Measurements from ENCODE around the gene TMEM269.
A peak's percentile ranks its signal among the peaks of the same experiment; 100 is the strongest.

The TMEM269 gene, protein sequence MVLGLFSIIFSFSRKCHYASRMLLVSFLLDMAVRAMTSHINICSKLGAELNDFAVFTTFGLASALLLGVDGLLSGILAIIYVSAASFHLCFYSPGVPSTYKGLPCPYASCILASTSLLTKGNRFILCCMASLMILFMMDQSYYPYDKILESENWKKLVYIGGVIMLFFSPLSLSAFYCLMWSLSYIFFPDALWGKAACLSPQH

DNA sequence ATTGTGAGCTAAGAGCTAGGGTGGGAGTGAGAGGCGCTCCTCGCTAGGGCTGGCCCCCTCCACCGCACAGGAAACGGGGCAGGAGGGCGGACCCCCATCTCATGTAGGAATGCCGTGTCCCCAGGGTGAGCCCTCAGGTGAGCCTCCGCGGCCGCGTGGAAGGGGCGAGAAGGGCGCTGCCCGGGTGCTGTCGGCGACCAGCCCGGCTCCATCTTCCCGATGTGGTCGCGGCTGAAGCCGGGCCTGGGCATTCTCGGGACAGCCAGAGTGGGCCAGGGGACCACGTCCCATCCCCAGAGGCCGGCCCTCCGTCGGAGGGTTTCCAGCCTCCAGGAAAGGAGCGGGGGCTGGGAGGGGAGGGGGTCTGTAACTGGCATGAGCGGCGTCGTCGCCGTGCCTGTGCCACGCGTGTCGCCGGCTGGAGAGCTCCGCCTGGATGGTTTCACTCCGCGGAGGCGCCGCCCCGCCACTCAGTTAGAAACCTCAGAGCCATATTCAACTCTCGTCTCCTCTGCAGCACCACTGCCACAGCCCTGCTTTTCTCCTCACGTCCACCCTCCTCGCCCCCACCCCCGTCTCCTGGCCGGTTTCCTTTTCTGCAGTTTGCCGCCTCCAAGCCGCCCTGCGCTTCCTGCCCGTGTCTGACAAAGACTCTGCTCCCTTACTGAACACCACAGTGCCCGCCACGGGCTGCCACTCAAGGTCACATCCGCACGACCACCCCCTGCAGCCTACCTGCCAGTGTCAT, at the start of gene TMEM269:
TMEM269 (plus strand) TSS at position 46 of the 748 bp plus-strand sequence. CDS start 4,903 bp downstream, outside the sequence.
- DNase-seq, result peak; percentile 39

DNA sequence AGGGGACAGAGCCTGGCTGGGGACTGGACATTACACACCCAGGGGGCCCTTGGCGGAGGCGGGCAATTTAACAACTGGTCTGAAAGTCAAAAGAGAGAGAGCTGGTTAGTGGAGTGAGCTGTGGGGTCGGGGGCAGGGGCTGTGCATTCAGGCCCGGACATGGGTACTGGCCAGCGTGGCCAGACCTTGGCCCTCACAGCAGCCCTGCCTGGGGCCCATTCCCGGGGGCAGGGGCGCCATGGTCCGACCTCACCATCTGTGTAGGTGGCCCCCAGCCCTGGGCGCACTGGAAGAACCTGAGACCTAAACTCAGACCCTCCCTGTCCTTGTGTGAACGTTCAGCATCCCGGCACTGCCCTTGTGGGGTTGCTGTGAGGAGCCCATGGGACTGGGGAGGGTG, 49.7 kb upstream of the TMEM269 start:
- DNase-seq, result no peak

DNA sequence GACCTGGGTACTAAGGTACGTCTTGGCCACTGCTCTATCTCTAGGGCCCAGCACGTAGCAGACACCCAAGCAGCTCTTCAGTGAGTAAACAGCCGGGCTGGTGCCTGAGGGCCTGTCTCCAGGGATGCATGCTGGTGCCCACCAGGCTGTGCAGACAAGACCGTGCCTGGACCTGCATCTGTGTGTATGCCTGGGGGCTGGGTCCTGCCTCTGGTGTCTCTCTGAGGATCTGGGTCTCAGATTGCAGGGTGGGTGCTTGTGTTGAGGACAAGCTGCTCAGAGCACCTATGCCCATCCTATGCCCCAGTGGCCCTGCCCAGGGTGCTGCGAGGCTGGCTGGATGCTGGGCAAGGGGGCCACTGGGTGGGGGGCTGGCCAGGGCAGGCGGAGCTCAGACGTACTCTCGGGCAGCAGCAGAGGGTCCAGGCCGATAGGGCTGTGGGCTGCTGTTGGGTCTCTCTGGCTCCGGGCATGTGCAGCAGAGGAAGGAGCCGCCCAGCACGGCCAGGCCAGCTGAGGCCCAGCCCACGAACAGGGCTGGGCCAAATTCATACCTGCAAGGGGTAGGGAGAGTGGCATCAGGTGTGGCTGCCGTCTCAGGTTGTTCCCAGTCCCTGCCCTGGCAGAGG, 49.2 kb upstream of the TMEM269 start:
- DNase-seq, result no peak

DNA sequence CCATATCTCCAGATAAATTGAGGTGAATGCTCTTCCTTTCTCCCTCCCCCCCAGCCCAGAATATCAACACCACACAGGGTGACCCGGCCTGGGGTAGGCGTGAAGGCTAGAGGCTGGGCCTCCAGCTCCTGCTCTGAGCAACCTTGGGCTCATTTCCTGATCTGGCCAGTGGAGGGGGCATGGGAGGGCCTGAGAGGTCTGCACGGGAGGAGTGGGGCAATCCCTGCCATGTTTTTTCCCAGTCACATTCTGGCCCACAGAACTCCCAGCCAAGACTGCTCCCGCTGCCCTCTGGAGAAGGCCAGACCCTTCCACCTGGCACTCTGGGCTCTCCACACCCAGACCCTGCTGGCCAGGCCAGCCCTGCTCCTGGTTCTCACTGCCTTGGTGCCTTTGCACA, 48.6 kb upstream of the TMEM269 start:
- no peak for DNase-seq

DNA sequence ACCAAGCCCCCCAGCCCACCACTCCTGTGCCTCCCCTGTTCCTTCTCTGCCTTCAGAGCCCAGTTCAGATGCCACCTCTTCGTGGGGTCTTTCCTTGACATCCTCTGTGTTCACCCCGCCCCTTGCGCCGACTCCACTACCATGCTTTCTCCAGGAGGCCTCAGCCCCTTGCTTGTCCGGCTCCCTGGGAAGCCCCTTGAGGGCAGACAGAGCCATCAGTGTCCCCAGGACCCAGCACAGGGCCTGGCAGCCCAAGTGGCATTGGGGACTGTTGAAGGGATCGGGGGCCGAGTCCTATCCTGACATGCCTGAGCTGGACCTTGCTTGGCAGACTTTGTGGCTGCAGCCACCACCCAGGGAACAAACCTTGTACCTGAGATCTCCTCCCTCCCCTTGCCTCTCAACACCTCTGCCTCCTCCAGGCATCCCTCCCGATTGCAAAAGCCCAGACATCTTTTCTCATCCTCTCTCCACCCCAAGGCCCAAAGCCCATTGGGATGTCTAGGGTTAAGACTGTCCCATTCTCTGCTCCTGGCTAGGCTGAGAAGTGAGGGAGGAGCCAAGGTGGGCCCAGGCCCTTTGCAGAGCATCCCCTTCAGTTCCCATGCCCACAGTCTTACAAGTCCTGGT, 48.1 kb upstream of the TMEM269 start:
- no peak for DNase-seq

DNA sequence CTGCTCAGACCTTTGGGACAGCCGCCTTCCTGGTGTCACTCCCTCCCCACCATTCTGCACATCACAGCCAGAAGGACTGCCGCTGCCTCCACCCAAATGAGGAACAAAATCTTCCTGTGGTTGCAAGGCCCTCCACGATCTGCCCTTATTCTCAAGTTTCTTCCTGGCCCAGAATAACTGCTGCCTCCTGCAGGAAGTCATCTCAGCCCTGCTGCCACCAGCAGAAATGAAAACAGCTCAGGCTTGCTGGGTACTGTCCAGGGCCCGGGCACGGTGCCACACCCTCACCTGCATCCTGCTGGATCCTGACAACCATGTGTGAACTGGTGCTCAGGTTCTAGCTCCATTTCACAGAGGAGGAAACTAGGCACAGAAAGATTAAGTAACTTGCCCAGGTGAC, 47.5 kb upstream of the TMEM269 start:
- peak; percentile 8 for DNase-seq

DNA sequence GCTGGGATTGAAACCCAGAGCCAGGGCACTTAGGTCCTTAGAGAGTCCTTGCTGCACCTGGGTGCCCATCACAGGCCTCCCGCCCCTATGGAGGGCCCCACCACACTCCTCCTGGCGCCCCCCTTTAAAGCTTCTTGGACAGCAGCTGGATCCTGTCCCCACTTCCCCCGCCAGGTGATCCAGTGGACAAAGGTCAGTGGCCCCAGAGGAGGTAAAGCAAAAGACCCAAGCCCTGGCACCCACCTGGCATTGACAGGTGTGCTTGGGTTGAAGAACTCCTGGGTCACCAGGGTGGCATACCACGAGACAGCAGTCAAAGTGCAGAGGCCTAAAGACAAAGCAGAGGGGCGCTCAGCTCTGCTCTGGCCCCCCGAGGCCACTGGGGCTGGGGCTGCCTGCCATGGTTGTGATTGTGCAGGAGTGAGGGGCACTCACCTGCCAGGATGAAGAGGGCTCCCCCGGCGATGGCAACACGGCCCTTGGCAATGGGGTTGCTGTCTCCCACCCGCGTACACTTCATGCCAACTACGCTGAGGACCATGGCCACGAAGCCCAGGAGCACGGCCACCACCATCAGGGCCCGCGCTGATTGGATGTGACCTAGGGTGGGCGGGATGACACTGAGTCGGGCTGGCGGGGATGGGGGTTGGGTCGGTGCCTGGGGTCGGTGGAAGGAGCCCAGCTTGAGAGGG, 46.7 kb upstream of the TMEM269 start:
- no peak for DNase-seq

DNA sequence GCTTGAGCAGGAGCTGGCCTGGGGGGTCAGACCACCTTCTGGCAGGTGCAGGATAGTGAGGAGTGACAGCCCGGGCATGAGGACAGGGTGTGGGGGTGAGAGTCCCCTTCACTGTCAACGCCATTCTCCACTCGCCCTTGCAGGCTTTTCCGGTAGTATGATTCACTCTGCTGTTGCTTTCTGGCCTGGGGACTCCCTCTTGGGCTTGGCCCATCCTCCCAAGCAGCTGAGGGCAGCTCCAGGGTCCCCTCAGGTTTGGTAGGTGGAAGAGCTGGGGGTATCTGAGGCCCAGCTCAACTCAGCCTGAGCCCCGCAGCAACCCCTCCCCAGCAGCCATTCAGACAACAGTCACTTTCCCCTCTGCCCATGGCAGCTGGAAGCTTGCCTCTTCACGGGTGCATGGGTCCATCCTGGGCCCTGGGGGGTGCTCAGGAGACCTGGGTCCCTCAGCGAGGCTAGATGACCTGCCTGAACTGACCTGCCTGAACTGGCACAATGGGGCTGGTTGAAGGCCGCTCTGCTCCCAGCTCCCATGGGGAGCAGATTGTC, 46.0 kb upstream of the TMEM269 start:
- no peak for DNase-seq

DNA sequence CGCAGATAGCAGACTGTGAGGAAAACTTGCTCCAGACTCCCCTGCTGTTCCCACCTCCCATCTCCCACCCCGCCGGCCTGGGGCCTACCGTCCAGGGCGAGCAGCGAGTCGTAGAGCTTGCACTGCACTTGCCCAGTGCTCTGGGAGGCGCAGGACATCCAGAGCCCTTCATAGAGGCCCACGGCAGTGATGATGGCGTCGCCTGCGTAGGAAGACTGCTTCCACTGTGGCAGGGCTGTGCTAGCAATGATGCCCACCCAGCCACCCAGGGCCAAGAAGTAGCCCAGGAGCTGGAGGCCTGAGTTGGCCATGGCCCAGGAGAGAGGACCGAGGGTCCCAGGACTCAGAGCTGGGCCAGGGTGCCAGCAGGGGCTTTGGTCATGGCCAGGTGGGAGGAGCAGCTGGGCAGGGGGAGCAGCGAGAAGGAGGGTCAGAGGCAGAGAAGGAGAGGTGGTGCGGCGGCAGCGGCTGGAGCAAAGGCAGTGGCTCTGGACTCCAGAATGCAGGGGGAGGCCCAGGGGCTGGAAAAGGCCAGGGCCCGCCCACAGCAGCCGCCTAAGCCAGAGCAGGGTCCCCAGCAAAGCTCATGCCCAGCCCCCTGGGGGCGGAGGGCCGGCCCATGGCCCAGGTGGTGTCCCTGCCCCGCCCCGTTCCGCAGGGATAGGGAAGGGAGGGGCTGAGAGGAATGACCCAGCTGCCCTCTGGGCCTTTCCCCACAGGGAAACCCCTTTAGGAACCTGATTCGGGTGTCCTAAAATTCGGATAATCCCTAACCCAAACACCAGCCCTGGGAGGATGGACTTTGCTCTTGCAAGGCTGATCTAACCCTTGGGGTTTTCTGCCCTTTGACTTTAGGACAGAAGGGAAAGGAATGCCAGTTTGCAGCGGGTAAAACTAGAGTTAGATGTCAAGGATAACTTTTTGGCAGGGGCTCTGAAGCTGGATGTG, 44.8 kb upstream of the TMEM269 start, which contains the start of gene CLDN19:
CLDN19 (minus strand) TSS at position 484 of the 948 bp plus-strand sequence; CDS start at position 311, 173 bp downstream.
- DNase-seq, result no peak

DNA sequence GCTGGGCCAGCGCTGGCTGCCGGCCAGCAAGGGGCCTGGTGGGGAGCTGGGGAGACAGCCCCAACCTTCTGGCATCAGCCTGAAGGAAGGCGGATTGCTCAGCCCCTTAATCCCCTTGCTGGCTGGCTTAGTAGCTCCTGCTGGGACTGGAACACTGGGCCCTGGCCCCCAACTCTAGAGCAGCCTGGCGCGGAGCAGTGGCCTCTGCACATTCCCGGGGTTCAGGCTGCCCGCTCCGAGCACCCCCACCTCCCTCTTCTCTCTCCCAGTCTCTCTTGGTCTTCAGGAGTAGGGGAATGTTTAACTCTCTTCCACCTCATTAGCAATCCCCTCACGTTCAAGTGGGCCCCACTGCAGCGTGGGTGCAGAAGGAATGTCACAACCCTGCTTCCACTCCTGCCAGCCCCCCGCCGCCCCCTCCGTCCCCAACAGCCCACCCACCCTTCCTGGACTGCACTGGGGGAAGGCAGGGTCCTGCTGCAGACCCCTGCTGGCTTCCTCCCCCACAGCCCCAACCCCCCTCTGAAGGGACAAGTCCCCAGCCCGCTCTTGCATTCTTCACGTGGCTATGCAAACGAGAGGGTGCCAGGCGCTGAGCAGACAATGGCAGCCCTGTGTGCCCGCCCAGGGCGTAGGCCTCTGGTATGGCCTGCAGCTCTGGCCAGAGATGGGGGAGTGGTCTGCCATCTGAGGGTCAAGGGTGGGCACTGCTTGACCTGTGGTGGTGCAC, 43.8 kb upstream of the TMEM269 start:
- DNase-seq, result no peak

DNA sequence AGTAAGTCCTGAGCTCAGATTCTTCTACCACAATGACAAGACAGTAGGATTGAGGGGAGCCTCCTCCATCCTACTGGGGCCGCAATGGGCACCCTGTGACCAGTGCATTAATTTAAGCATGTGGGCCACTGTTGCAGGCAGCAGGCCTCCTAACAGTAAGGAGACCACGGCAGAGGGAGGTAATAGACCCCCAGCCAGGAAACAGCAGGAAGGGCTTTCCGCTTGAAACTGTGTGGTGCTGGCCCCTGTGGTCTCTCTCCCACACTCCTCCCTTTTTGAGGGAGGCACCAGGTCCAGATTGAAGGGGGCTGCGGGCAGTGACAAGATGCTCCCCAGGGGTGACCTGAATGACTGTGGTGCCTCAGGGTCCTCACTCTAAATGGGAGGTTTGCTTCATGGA, 43.1 kb upstream of the TMEM269 start:
- DNase-seq, result no peak

DNA sequence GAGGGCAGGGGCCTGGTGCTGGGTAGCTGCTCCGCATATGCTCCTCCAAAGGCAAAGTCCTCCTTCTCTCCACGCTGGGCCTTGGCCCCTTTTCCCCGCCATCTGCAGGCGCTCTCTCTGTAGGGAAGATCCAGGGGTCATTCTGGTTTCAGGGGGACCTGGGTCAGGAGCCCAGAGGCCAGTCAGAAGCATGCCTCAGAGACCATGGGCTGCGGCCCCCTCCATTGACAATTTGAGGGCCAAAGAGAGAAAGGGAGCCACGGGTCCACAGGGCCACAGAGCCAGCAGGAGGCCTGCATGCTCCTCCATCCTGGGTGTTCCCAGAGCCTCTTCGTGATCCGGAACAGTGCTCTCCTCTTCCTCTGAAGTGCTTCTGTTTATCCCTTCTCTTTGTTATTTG, 42.6 kb upstream of the TMEM269 start:
- no peak for DNase-seq

DNA sequence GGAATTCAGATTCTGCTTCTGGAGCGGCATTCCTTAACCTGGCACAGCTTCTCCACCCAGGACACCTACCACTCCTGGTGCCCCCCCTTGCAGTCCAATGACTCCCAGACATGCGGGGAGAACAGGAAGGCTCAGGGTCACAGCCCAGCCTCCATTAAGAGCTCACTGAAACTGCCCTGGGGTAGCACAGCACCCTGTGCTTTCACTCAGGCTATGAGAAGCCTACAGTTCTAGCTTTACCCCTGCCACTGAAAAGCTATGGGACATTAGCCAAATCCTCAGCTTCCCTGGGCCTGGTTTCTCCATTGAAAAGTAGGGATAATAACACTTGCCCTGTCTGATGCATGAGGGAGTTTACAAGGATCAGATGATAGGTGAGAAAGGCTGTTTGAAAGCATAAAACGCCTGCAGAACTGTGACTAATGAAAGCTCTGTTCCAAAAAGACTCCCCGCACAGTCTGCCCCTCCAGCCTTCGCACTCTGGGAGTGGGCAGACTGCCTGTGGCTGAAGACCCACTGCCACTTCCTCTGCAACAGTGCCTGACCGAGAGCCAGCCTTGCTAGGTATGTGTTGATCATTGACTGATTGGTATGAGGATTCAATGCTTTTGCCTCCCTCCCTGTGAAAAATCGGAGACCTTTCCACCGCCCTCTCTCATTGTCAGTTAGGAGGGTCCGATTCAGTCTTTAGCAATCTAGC, 42.0 kb upstream of the TMEM269 start:
- no peak for DNase-seq

DNA sequence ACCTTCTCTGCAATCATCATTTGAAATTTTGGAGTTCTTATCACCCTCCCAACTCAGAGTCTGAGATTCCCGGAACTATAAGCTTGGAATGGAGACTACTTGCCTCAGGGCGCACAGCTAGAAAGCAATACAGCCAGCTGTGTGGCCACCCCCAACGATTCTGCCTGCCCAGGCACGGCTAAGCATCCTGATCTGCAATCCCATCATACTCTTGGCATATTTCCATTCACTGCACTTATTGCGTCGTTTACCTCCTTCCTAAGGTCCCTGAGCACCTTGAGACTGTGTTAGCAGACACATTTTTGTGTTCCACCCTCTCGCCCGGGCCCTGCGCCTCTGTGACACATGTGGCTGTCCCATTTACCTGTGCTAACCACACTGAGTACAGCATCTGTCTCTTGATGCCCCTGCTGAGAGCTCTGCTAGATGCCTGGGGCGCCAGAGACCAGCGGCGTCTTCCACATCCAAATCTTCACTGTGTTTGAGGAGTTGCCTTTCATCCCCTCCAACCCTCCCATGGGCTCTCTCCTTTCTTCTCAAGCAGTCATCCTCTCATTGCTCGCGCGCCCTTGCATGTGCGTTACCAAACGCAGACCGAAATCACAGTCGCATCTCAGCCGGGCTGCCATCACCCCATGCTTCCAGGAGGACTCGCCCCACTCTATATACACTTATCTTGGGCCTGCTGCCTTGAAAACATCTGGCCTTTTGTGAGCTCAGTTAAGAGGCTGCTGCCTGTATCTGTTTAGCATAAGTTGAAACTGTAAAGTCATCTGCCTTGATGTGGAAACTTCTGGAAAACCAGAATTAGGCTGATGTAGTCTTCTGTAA, 41.3 kb upstream of the TMEM269 start:
- no peak for DNase-seq

DNA sequence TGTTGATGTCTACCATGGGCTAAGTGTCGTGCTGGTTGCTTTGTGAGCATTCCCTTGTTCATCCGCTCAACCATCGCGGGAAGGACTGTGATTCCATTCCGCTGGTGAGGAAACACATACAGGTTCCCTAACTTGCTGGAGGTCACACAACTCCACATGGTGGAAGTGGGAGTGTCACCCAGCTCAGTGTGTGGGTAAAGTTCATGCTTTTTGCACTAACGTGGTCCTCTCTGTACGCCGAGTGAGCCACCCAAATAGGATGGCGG, 40.7 kb upstream of the TMEM269 start:
- DNase-seq, result no peak

DNA sequence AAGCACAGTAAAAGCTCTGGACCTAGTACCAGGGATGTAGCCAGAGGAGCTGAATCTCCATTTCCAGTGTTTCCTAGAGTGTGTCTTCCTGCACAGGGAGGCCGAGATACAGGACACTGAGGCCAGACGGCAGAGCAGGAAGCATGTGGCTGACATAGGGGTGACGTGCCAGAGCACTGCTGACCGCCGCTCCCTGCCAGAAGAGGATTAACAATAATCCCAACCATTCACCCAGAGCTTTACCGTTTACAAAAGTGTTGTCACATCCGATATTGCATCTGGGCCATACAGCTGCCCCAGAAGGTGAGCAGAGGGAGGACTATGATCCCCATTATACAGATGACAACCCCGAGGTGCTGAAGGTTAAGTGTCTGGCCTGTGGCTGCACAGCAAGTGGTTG, 38.9 kb upstream of the TMEM269 start:
- no peak for DNase-seq

DNA sequence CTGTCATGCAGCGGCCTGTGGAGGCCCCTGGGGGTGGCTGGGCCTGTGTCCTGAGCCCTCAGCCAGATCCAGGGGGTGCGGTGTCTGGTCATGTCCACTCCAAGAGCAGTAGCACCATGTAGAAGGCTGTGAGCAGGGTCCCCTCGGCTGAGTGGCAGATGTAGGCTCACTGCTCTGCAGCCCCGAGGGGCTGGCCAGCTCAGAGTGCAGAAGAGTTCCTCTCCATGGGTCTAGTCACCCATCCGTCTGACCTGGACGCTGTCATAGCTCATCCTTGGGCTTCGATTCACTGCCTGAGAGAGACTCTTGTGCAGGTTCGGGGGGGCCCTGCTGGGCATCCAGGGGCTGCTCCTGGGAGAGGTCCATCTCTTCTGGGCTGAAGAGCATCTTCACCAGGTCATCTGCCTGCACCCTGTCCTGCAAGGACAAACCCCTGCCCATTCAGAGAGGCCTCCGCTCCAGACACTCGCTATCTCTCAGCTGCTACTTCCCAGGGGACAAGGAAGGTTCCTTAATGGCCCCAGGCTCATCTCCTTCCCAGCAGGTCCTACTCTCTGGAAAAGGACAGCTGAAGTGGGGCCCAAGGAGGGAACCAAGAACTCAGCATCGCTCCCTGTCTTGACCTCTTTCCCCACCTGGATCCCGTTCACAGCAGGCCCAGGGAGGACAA, 38.2 kb upstream of the TMEM269 start:
- no peak for DNase-seq

DNA sequence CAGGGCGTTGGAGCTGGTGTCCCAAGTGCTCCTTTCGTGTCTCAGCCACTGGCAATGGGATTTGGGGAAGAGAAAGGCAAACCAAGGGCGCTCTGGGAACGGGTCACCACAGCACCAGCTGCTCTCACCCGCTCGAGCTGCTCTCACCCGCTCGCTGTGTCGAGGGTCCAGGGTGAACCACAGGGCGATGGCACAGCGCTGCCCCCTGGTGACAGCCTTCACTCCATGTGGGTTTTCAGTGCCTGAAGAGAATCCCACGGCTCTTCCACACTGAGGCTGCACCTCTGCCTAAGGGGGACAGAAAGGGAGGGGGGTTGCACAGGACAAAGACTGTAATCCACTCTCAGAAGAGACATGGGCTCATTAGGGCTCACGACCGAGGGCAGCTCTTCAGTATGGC, 37.7 kb upstream of the TMEM269 start:
- peak; percentile 44 for DNase-seq

DNA sequence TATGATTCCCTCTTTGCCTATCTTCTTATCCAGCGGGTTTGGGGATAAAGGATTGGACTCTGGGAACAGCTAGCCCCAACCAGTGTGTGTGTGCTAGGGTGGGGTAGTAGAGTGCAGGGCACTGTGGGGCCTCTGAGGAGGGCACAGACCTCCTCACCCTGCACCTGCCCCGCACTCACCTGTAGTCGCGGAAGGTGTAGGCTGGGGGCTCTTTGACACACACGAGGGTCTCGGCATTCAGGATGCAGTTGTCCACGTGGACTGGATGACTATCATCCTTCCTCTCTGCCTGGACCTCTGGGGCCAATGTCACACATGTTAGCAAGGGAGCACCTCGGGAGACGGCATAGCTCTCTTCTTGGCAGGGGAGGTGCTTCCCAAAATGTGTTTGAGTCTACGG, 36.8 kb upstream of the TMEM269 start:
- DNase-seq, result no peak

Measured in CD4-positive, alpha-beta T cell treated with Interleukin-10 for 1 hour (primary cell).